ENCODE measurements around the gene ZDHHC11. TPM values are rescaled to one million over a fixed set of nuclear protein-coding genes. Genes with fewer than 3 reads are reported as not detected.
"Not testable (repeated sequence)": the region's sequence is repeated elsewhere in the genome, so short reads cannot be mapped to it uniquely, and the experiment has no call there.

The ZDHHC11 gene
- total RNA-seq, 1 donor from 2014 or later, result 40.1 TPM

- ATAC-seq; intact Hi-C loops (cut with micrococcal nuclease); DNase-seq: not testable (repeated sequence)
Measured at GRCh38 chr5:771841-772546, 78.8 kb downstream of the ZDHHC11 start.

- ATAC-seq; DNase-seq; intact Hi-C loops (cut with micrococcal nuclease): not testable (repeated sequence)
Measured at GRCh38 chr5:771087-771781, 79.6 kb downstream of the ZDHHC11 start.

GRCh38 chr5:770585-770984 is 80.2 kb downstream of the ZDHHC11 start:
- intact Hi-C loops (cut with micrococcal nuclease); DNase-seq; ATAC-seq: not testable (repeated sequence)

GRCh38 chr5:769485-770145 is 81.2 kb downstream of the ZDHHC11 start:
- ATAC-seq; DNase-seq; intact Hi-C loops (cut with micrococcal nuclease): not testable (repeated sequence)

- ATAC-seq (no peak), DNase-seq (no peak)
- intact Hi-C loops (cut with micrococcal nuclease), result no loop called here
Measured at GRCh38 chr5:766666-767431, 83.9 kb downstream of the ZDHHC11 start.

GRCh38 chr5:765948-766631 is 84.7 kb downstream of the ZDHHC11 start:
- ATAC-seq (no peak), DNase-seq (no peak)
- intact Hi-C loops (cut with micrococcal nuclease), result no loop called here

- ATAC-seq (no peak), DNase-seq (no peak)
- intact Hi-C loops (cut with micrococcal nuclease), result no loop called here
Measured at GRCh38 chr5:763998-764781, 86.6 kb downstream of the ZDHHC11 start.

GRCh38 chr5:763397-763796 is 87.4 kb downstream of the ZDHHC11 start:
- intact Hi-C loops (cut with micrococcal nuclease), result no loop called here
- ATAC-seq, result no peak
- no peak for DNase-seq

- intact Hi-C loops (cut with micrococcal nuclease); ATAC-seq; DNase-seq: not testable (repeated sequence)
Measured at GRCh38 chr5:762996-763395, 87.8 kb downstream of the ZDHHC11 start.

- intact Hi-C loops (cut with micrococcal nuclease), result no loop called here
- DNase-seq, result no peak
- no peak for ATAC-seq
Measured at GRCh38 chr5:761854-762710, 88.7 kb downstream of the ZDHHC11 start.

GRCh38 chr5:761059-761771 is 89.6 kb downstream of the ZDHHC11 start:
- ATAC-seq (no peak), DNase-seq (no peak)
- intact Hi-C loops (cut with micrococcal nuclease), result no loop called here

GRCh38 chr5:760363-761058 is 90.3 kb downstream of the ZDHHC11 start:
- DNase-seq (no peak), ATAC-seq (no peak)
- intact Hi-C loops (cut with micrococcal nuclease), result no loop called here

- DNase-seq (no peak), ATAC-seq (no peak)
- intact Hi-C loops (cut with micrococcal nuclease), result no loop called here
Measured at GRCh38 chr5:759781-760362, 90.9 kb downstream of the ZDHHC11 start.

GRCh38 chr5:759111-759751 is 91.6 kb downstream of the ZDHHC11 start:
- intact Hi-C loops (cut with micrococcal nuclease), result no loop called here
- ATAC-seq, result peak; percentile 75
- DNase-seq, result peak; percentile 84

- peak; percentile 0 for ATAC-seq
Measured at GRCh38 chr5:758698-759053, 92.1 kb downstream of the ZDHHC11 start.

More at GRCh38 chr5:758698-759053, 92.1 kb downstream of the ZDHHC11 start:
- intact Hi-C loops (cut with micrococcal nuclease), result no loop called here
- DNase-seq, result peak; percentile 57

Measured in left ventricle myocardium superior (tissue), 1 donor.